OCI-LY7 (cell line): Measurements from ENCODE around the gene CLSTN1. TPM values are rescaled to one million over a fixed set of nuclear protein-coding genes. Genes with fewer than 3 reads are reported as not detected.

ENCODE experiments used
- BruUV-seq: library from RNA; stranded (reverse); fragments of 400-500 nt; replicated peaks from 2 replicates; lab custom pipeline; 2021; lab: Mats Ljungman, UMichigan
- CTCF ChIA-PET: fragments of 300-600 bp; sonication (Branson Sonifier 250); formaldehyde crosslinking; loops from one replicate; lab custom pipeline; 2022; ENCODE audit warnings: antibody characterized with exemption; ENCODE audit not compliant: unreplicated experiment; lab: Charles Lee
- POLR2A ChIA-PET: fragments of 300-600 bp; sonication (Branson Sonifier 250); formaldehyde crosslinking; loops from one replicate; lab custom pipeline; 2022; ENCODE audit warnings: antibody characterized with exemption; lab: Charles Lee
- DNase-seq: peaks from one replicate; pipeline ENCODE4 v3.0.0-alpha.2; 2015; ENCODE audit warnings: low spot score
- H2AFZ ChIP-seq: fragments of 200-600 bp; sonication (generic), shearing (Covaris generic); 2 replicates; pipeline ENCODE4 v1.6.1; 2014; ENCODE audit warnings: mild to moderate bottlenecking, antibody characterized with exemption, low read length, moderate library complexity
- H3K27ac ChIP-seq: fragments of 200-600 bp; sonication (generic); 2 replicates; pipeline ENCODE4 v1.5.1; 2014; ENCODE audit warnings: mixed run types, low read depth, mild to moderate bottlenecking, moderate library complexity, low read length, inconsistent platforms; ENCODE audit not compliant: poor library complexity, severe bottlenecking
- H3K36me3 ChIP-seq: fragments of 200-600 bp; sonication (generic); 2 replicates; pipeline ENCODE4 v1.6.1; 2014; ENCODE audit warnings: mild to moderate bottlenecking, antibody characterized with exemption, low read length, moderate library complexity, mixed read lengths; ENCODE audit not compliant: insufficient read depth
- H3K4me1 ChIP-seq: fragments of 200-600 bp; sonication (generic); 2 replicates; pipeline ENCODE4 v1.5.1; 2014; ENCODE audit warnings: mild to moderate bottlenecking, low read length; ENCODE audit not compliant: insufficient read depth, poor library complexity, severe bottlenecking
- H3K4me2 ChIP-seq: fragments of 200-600 bp; sonication (generic); 2 replicates; pipeline ENCODE4 v1.6.1; 2014; ENCODE audit warnings: mild to moderate bottlenecking, low read length
- H3K4me3 ChIP-seq: fragments of 200-600 bp; sonication (generic); 2 replicates; pipeline ENCODE4 v1.5.1; 2014; ENCODE audit warnings: mild to moderate bottlenecking, low read depth, low read length; ENCODE audit not compliant: poor library complexity, severe bottlenecking
- H3K79me2 ChIP-seq: fragments of 200-600 bp; sonication (generic); 2 replicates; pipeline ENCODE4 v1.6.1; 2016; ENCODE audit warnings: low read depth, mild to moderate bottlenecking, low read length, moderate library complexity, mixed read lengths; ENCODE audit not compliant: insufficient read depth
- H3K9me2 ChIP-seq: fragments of 200-600 bp; sonication (generic); 2 replicates; pipeline ENCODE4 v1.6.1; 2016; ENCODE audit warnings: mild to moderate bottlenecking, low read length, mixed read lengths; ENCODE audit not compliant: insufficient read depth
- H3K9me3 ChIP-seq: fragments of 200-600 bp; sonication (generic); 2 replicates; pipeline ENCODE4 v1.6.1; 2014; ENCODE audit warnings: mild to moderate bottlenecking, mixed run types, low read length, mixed read lengths
- H4K20me1 ChIP-seq: fragments of 200-600 bp; sonication (generic); 2 replicates; pipeline ENCODE4 v1.6.1; 2014; ENCODE audit warnings: mild to moderate bottlenecking, antibody characterized with exemption, low read length, moderate library complexity, mixed read lengths; ENCODE audit not compliant: insufficient read depth
- EZH2phosphoT487 ChIP-seq: fragments of 200-600 bp; sonication (generic); IDR thresholded peaks from 2 replicates; pipeline ENCODE4 v1.6.1; 2018; ENCODE audit warnings: low read depth, borderline replicate concordance, mild to moderate bottlenecking, mixed run types, antibody characterized with exemption, low read length, moderate library complexity, mixed read lengths
- intact Hi-C: fragments of 100-400 bp; cut with micrococcal nuclease; formaldehyde crosslinking; loops from one replicate; pipeline ENCODE4 v1.10.0; 2022; ENCODE audit not compliant: unreplicated experiment
- total RNA-seq, 2 experiments: library from RNA; depleted of rRNA in 1 of 2; stranded (reverse); fragments of >200 nt in 1 of 2; shearing (Covaris generic) in 1 of 2; gene quantifications; 2 replicates each; pipeline ENCODE4 v1.2.3, GENCODE V29; 2014 to 2022
- TF ChIP-seq, protein P1 (sequence below): fragments of 200-600 bp; sonication (generic); conservative IDR thresholded peaks from 2 replicates; pipeline ENCODE4 v1.5.1; 2014; ENCODE audit warnings: mild to moderate bottlenecking, antibody characterized with exemption, low read length, moderate library complexity, mixed read lengths

The CLSTN1 gene
- total RNA-seq, 2 experiments from 2014 or later, result 58.6 to 124 TPM

DNA sequence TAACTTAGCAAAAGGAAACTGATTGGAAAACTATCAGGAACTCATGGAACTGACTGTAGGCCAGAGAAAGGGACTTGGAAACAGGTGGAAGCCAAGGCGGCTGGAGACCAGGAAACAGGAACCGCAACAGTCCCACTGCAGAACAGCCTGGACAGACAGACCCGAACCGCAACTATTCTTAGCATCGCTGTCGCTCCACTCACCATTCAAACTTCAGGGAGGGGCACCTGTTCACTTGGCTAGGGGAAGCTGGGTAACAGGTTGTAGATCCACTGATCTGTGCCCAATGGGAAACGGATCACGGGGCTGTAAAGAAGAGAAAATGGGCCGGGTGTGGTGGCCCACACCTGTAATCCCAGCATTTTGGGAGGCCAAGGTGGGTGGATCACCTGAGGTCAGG lies 61.9 kb downstream of the CLSTN1 start:
- TF ChIP-seq, protein P1, sequence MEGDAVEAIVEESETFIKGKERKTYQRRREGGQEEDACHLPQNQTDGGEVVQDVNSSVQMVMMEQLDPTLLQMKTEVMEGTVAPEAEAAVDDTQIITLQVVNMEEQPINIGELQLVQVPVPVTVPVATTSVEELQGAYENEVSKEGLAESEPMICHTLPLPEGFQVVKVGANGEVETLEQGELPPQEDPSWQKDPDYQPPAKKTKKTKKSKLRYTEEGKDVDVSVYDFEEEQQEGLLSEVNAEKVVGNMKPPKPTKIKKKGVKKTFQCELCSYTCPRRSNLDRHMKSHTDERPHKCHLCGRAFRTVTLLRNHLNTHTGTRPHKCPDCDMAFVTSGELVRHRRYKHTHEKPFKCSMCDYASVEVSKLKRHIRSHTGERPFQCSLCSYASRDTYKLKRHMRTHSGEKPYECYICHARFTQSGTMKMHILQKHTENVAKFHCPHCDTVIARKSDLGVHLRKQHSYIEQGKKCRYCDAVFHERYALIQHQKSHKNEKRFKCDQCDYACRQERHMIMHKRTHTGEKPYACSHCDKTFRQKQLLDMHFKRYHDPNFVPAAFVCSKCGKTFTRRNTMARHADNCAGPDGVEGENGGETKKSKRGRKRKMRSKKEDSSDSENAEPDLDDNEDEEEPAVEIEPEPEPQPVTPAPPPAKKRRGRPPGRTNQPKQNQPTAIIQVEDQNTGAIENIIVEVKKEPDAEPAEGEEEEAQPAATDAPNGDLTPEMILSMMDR, result no peak
- no peak for TF ChIP-seq EZH2phosphoT487
- intact Hi-C loops, result no loop called here

DNA sequence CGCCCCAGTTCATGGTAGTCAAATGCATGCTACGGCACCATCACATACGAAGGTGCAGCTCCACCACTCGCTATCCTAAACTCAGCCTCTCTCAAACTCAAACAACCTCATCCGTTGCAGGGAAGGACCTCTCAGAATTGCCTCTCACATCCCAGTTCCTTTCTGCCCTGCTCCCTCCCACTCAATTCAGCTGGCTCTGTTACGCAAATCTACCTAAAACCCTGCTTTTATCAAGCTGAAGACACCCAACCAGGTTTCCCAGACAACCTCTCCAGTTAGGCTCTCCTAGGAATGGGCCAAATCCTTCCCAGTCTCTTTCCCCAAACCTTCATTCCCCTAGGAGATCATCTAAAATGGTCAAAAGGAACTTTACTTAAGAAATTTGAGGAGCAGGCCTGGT lies 62.9 kb downstream of the CLSTN1 start:
- no peak for TF ChIP-seq EZH2phosphoT487
- TF ChIP-seq, protein P1, result no peak
- no TSS peak for BruUV-seq

More for the DNA sequence above, 61.9 kb downstream of the CLSTN1 start:
- no TSS peak for BruUV-seq
- ChIA-PET POLR2A (interaction anchor here (0.5 kb wide), 1 partner anchor 154 kb away, joined by 3 read pairs; no protein-coding TSS in a partner anchor), CTCF (no interaction called here)
- no peak overlapping the region for H2AFZ ChIP-seq
- no peaks in the 10 kb centered on the region for H3K9me3 ChIP-seq
- H3K36me3 ChIP-seq, result peaks cover 55% of the 10 kb centered on the region
- H4K20me1 ChIP-seq, result no peaks in the 10 kb centered on the region
- no peak overlapping the region for H3K4me2 ChIP-seq
- H3K4me3 ChIP-seq, result no peak overlapping the region
- H3K27ac ChIP-seq, result no peak overlapping the region
- no peaks in the 10 kb centered on the region for H3K9me2 ChIP-seq
- H3K79me2 ChIP-seq, result peaks cover 41% of the 10 kb centered on the region; the same call in 1 of the 2 replicates
- no peak for DNase-seq
- H3K4me1 ChIP-seq, result no peaks in the 10 kb centered on the region

DNA sequence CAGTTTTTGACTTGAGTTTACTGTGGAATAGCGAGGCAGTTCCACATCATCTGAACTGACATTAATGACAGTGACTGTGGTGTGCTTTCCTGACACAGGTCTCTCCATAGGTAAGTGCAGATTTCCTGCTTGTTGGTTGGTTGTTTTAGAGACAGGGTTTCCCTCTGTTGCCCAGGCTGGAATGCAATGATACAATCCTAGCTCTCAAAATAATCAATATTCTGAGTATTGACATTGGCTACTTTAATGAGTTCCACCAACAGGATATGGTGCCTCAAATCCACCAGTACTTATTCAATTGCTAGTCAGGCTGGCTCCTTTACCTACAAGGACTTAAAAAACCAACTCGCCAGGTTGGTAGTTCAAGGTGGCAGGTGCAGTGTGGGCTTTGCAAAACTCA lies 63.8 kb downstream of the CLSTN1 start:
- H2AFZ ChIP-seq, result no peak overlapping the region
- peaks cover 60% of the 10 kb centered on the region for H3K36me3 ChIP-seq
- BruUV-seq, result no TSS peak
- CTCF ChIA-PET, result no interaction called here
- TF ChIP-seq, protein P1, result no peak
- no peak for TF ChIP-seq EZH2phosphoT487
- H3K27ac ChIP-seq, result no peak overlapping the region
- H3K9me3 ChIP-seq, result no peaks in the 10 kb centered on the region
- H3K4me2 ChIP-seq, result no peak overlapping the region
- peaks cover 31% of the 10 kb centered on the region; the same call in 1 of the 2 replicates for H3K79me2 ChIP-seq
- H4K20me1 ChIP-seq, result no peaks in the 10 kb centered on the region
- no peak overlapping the region for H3K4me3 ChIP-seq
- H3K4me1 ChIP-seq, result no peaks in the 10 kb centered on the region
- POLR2A ChIA-PET, result interaction anchor here (0.6 kb wide), 1 partner anchor 171 kb away, joined by 7 read pairs; no protein-coding TSS in a partner anchor
- DNase-seq, result no peak
- intact Hi-C loops, result no loop called here
- no peaks in the 10 kb centered on the region for H3K9me2 ChIP-seq

More for the DNA sequence above, 62.9 kb downstream of the CLSTN1 start:
- no peak overlapping the region for H3K4me3 ChIP-seq
- H3K79me2 ChIP-seq, result peaks cover 33% of the 10 kb centered on the region; the same call in 1 of the 2 replicates
- H3K9me2 ChIP-seq, result no peaks in the 10 kb centered on the region
- POLR2A ChIA-PET, result interaction anchor here (0.6 to 1.0 kb wide), 2 partner anchors 28 to 1240 kb away, joined by 3 read pairs; no protein-coding TSS in a partner anchor
- no peak overlapping the region for H3K27ac ChIP-seq
- no peaks in the 10 kb centered on the region for H3K4me1 ChIP-seq
- no peaks in the 10 kb centered on the region for H4K20me1 ChIP-seq
- DNase-seq, result no peak
- H3K9me3 ChIP-seq, result no peaks in the 10 kb centered on the region
- peaks cover 55% of the 10 kb centered on the region for H3K36me3 ChIP-seq
- H2AFZ ChIP-seq, result no peak overlapping the region
- intact Hi-C loops, result no loop called here
- CTCF ChIA-PET, result no interaction called here
- H3K4me2 ChIP-seq, result no peak overlapping the region
